Mesendoderm (in vitro differentiated cells): ENCODE data around the gene PXMP4.
"Not testable (repeated sequence)": the region's sequence is repeated elsewhere in the genome, so short reads cannot be mapped to it uniquely, and the experiment has no call there.

Experiments used
- DNase-seq: peaks from one replicate; pipeline ENCODE4 v3.0.0; 2013
- H2AK5ac ChIP-seq: 2 replicates; pipeline ENCODE4 v1.6.1; 2013; ENCODE audit warnings: low read length, inconsistent platforms
- H2BK120ac ChIP-seq: 2 replicates; pipeline ENCODE4 v1.6.1; 2013; ENCODE audit warnings: low read depth, mild to moderate bottlenecking, low read length, moderate library complexity, mixed read lengths
- H2BK15ac ChIP-seq: replicated peaks from 2 replicates; pipeline ENCODE4 v1.6.1; 2013; ENCODE audit warnings: low read depth, mild to moderate bottlenecking, moderate library complexity
- H2BK5ac ChIP-seq: 2 replicates; pipeline ENCODE4 v1.6.1; 2013; ENCODE audit warnings: low read length, inconsistent platforms
- H3K18ac ChIP-seq: 2 replicates; pipeline ENCODE4 v1.6.1; 2013; ENCODE audit warnings: mild to moderate bottlenecking, low read length, mixed read lengths
- H3K23ac ChIP-seq: one replicate; pipeline ENCODE4 v1.6.1; 2013; ENCODE audit warnings: low read length
- H3K27ac ChIP-seq: 2 replicates; pipeline ENCODE4 v1.5.1; 2013; ENCODE audit warnings: low read depth, mild to moderate bottlenecking, inconsistent platforms, low read length, moderate library complexity
- H3K27me3 ChIP-seq: 2 replicates; pipeline ENCODE4 v1.6.1; 2013; ENCODE audit warnings: low read length, control low read depth, mild to moderate bottlenecking, inconsistent platforms; ENCODE audit not compliant: insufficient read depth, poor library complexity
- H3K36me3 ChIP-seq: 2 replicates; pipeline ENCODE4 v1.6.1; 2013; ENCODE audit warnings: low read length, inconsistent platforms; ENCODE audit not compliant: control insufficient read depth, insufficient read depth
- H3K4ac ChIP-seq: one replicate; pipeline ENCODE4 v1.6.1; 2013; ENCODE audit warnings: low read depth, mild to moderate bottlenecking, low read length, moderate library complexity
- H3K4me1 ChIP-seq: 2 replicates; pipeline ENCODE4 v1.6.1; 2013; ENCODE audit warnings: low read depth, low read length, inconsistent platforms; ENCODE audit not compliant: control insufficient read depth
- H3K4me2 ChIP-seq: 2 replicates; pipeline ENCODE4 v1.6.1; 2013; ENCODE audit warnings: low read length
- H3K4me3 ChIP-seq: 2 replicates; pipeline ENCODE4 v1.5.1; 2013; ENCODE audit warnings: mild to moderate bottlenecking, low read length
- H3K56ac ChIP-seq: one replicate; pipeline ENCODE4 v1.6.1; 2013; ENCODE audit warnings: low read length
- H3K79me1 ChIP-seq: 2 replicates; pipeline ENCODE4 v1.6.1; 2013; ENCODE audit warnings: low read length, inconsistent platforms
- H3K79me2 ChIP-seq: 2 replicates; pipeline ENCODE4 v1.6.1; 2013; ENCODE audit warnings: mild to moderate bottlenecking, low read length; ENCODE audit not compliant: control insufficient read depth, insufficient read depth
- H3K9ac ChIP-seq: 2 replicates; pipeline ENCODE4 v1.6.1; 2013; ENCODE audit warnings: low read length, inconsistent platforms
- H4K5ac ChIP-seq: one replicate; pipeline ENCODE4 v1.6.1; 2013; ENCODE audit warnings: low read length
- H4K8ac ChIP-seq: one replicate; pipeline ENCODE4 v1.6.1; 2013; ENCODE audit warnings: low read depth, mild to moderate bottlenecking, control low read depth, low read length, moderate library complexity
- WGBS: extraction: QIAGEN DNeasy Blood & Tissue Kit; methylation state at CpG from one replicate; pipeline ENCODE4 v1.1.7; 2013; ENCODE audit warnings: low lambda C conversion rate, missing lambda C conversion rate; ENCODE audit not compliant: insufficient coverage; ENCODE audit errors: extremely low coverage; 5-methylcytosine and 5-hydroxymethylcytosine counted together

The PXMP4 gene

DNA sequence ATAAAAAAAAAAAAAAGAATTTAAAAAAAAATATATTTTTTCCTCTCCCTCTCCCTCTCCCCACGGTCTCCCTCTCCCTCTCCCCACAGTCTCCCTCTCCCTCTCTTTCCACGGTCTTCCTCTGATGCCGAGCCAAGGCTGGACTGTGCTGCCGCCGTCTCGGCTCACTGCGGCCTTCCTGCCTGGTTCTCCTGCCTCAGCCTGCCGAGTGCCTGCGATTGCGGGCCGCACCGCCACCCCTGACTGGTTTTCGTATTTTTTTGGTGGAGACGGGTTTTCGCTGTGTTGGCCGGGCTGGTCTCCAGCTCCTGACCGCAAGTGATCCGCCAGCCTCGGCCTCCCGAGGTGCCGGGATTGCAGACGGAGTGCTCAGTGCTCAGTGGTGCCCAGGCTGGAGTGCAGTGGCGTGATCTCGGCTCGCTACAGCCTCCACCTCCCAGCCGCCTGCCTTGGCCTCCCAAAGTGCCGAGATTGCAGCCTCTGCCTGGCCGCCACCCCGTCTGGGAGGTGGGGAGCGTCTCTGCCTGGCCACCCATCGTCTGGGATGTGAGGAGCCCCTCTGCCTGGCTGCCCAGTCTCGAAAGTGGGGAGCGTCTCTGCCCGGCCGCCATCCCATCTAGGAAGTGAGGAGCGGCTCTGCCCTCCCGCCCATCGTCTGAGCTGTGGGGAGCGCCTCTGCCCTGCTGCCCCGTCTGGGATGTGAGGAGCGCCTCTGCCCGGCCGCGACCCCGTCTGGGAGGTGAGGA lies 19.2 kb downstream of the PXMP4 start:
- not testable (repeated sequence) for H3K27ac ChIP-seq, H3K36me3 ChIP-seq, H2BK5ac ChIP-seq, H3K4me3 ChIP-seq, H3K4me1 ChIP-seq, H4K5ac ChIP-seq, H3K4ac ChIP-seq, H3K9ac ChIP-seq, H3K23ac ChIP-seq, H3K18ac ChIP-seq, H2BK15ac ChIP-seq, H2AK5ac ChIP-seq, H3K4me2 ChIP-seq, DNase-seq, H3K79me2 ChIP-seq, H3K79me1 ChIP-seq, H3K56ac ChIP-seq, H3K27me3 ChIP-seq, H4K8ac ChIP-seq, H2BK120ac ChIP-seq
- no CpG with 5 or more reads among the region's 45 CpGs for WGBS

DNA sequence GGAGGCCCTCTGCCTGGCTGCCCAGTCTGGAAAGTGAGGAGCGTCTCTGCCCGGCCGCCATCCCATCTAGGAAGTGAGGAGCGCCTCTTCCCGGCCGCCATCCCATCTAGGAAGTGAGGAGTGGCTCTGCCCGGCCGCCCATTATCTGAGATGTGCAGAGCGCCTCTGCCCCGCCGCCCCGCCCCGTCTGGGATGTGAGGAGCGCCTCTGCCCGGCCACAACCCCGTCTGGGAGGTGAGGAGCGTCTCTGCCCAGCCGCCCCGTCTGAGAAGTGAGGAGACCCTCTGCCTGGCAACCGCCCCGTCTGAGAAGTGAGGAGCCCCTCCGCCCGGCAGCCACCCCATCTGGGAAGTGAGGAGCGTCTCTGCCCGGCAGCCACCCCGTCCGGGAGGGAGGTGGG lies 21.1 kb downstream of the PXMP4 start:
- H2BK15ac ChIP-seq, DNase-seq: not testable (repeated sequence)
- WGBS, result no CpG with 5 or more reads among the region's 27 CpGs

DNA sequence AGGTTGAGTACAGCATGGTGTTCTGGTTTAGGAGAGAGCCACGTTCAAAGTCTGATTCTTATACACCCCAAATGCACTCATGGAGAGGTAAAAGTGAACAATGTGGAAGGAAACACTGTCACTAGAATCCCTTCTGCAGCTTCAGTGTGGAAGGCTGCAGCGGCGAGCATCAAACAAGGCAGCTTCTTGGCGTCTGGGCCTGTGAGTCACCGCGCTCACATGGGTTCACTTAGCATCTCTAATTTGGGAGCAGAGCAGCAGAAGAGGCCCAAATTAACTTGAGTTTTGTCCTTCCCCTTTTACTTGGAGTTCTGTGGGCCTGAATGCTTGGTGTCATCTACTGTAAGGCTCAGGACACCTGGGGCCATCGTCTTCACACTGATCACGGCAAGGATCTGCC lies 23.0 kb downstream of the PXMP4 start:
- no peak overlapping the region for H3K9ac ChIP-seq
- H2BK5ac ChIP-seq, result no peak overlapping the region
- no CpG with 5 or more reads among the region's 8 CpGs for WGBS
- no peak overlapping the region for H2AK5ac ChIP-seq
- no peak for DNase-seq
- no peak overlapping the region for H2BK15ac ChIP-seq
- no peak overlapping the region for H4K5ac ChIP-seq
- no peak overlapping the region for H3K4me2 ChIP-seq
- H3K79me1 ChIP-seq, result no peaks in the 10 kb centered on the region
- no peaks in the 10 kb centered on the region for H3K27me3 ChIP-seq
- H3K23ac ChIP-seq, result no peak overlapping the region
- H4K8ac ChIP-seq, result no peak overlapping the region
- no peaks in the 10 kb centered on the region for H3K79me2 ChIP-seq
- H3K4ac ChIP-seq, result no peak overlapping the region
- no peaks in the 10 kb centered on the region for H3K4me1 ChIP-seq
- H3K27ac ChIP-seq, result no peak overlapping the region
- H3K4me3 ChIP-seq, result no peak overlapping the region
- no peaks in the 10 kb centered on the region for H3K36me3 ChIP-seq
- no peak overlapping the region for H3K18ac ChIP-seq
- H3K56ac ChIP-seq, result no peak overlapping the region
- no peak overlapping the region for H2BK120ac ChIP-seq

More for the DNA sequence above, 21.1 kb downstream of the PXMP4 start:
- H4K5ac ChIP-seq, H3K4me1 ChIP-seq, H3K56ac ChIP-seq, H3K18ac ChIP-seq, H2AK5ac ChIP-seq, H2BK120ac ChIP-seq, H3K36me3 ChIP-seq, H3K27me3 ChIP-seq, H3K27ac ChIP-seq, H2BK5ac ChIP-seq, H3K4me3 ChIP-seq, H3K4ac ChIP-seq, H3K4me2 ChIP-seq, H3K79me2 ChIP-seq, H3K9ac ChIP-seq, H3K79me1 ChIP-seq, H4K8ac ChIP-seq, H3K23ac ChIP-seq: not testable (repeated sequence)

DNA sequence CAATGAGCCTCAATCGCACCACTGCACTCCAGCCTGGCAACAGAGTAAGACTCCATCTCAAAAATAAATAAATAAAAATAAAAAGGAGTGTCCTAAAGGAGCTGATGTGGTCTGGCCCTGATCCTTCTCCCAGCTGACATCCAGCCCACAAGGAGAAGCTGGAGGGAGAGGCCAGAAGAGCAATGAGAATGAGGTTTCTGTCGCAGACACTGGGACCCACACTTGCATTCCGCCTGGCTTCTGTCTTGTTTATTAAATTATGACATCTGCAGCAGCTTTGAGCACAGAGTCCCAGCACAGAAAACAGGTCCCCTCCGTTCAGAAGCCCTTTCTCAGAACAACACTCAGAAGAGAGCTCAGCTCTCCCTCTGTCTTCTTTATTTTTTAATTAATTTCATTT lies 23.7 kb downstream of the PXMP4 start:
- H3K4me2 ChIP-seq, result no peak overlapping the region
- H2AK5ac ChIP-seq, result no peak overlapping the region
- H2BK15ac ChIP-seq, result no peak overlapping the region
- no peak overlapping the region for H2BK120ac ChIP-seq
- H3K18ac ChIP-seq, result no peak overlapping the region
- DNase-seq, result no peak
- no peaks in the 10 kb centered on the region for H3K79me1 ChIP-seq
- H3K27ac ChIP-seq, result no peak overlapping the region
- H3K4me3 ChIP-seq, result no peak overlapping the region
- no peaks in the 10 kb centered on the region for H3K27me3 ChIP-seq
- no peak overlapping the region for H2BK5ac ChIP-seq
- H3K23ac ChIP-seq, result no peak overlapping the region
- H3K56ac ChIP-seq, result no peak overlapping the region
- no peak overlapping the region for H3K9ac ChIP-seq
- no peak overlapping the region for H4K5ac ChIP-seq
- WGBS, result no CpG with 5 or more reads among the region's 4 CpGs
- no peaks in the 10 kb centered on the region for H3K79me2 ChIP-seq
- no peaks in the 10 kb centered on the region for H3K36me3 ChIP-seq
- no peak overlapping the region for H4K8ac ChIP-seq
- H3K4me1 ChIP-seq, result no peaks in the 10 kb centered on the region
- H3K4ac ChIP-seq, result no peak overlapping the region

DNA sequence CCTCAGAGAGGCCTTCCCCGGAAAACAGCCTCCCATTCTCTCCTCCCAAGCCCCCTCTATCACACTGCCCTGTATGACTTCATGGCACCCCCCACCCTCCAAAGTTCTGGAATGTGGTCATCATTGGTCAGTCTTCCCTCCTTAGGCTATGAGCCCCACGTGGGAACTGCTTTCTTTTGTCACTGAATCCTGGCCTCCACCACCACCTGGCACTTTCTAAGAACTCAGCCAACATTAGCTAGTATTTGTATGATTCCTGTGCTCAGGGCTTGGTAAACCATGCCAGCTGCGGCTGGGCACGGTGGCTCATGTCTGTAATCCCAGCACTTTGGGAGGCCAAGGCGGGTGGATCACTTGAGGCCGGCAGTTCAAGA lies 25.5 kb downstream of the PXMP4 start:
- no CpG with 5 or more reads among the region's 6 CpGs for WGBS
- H3K4me3 ChIP-seq, result no peak overlapping the region
- H4K8ac ChIP-seq, result no peak overlapping the region
- no peak overlapping the region for H3K23ac ChIP-seq
- H2BK120ac ChIP-seq, result no peak overlapping the region
- no peaks in the 10 kb centered on the region for H3K36me3 ChIP-seq
- H3K9ac ChIP-seq, result no peak overlapping the region
- no peak overlapping the region for H3K27ac ChIP-seq
- no peak overlapping the region for H2AK5ac ChIP-seq
- no peak overlapping the region for H3K56ac ChIP-seq
- H2BK15ac ChIP-seq, result no peak overlapping the region
- H3K4ac ChIP-seq, result no peak overlapping the region
- no peaks in the 10 kb centered on the region for H3K27me3 ChIP-seq
- peak; percentile 29 for DNase-seq
- H3K79me2 ChIP-seq, result no peaks in the 10 kb centered on the region
- no peak overlapping the region for H3K4me2 ChIP-seq
- H4K5ac ChIP-seq, result no peak overlapping the region
- no peaks in the 10 kb centered on the region for H3K79me1 ChIP-seq
- H3K4me1 ChIP-seq, result no peaks in the 10 kb centered on the region
- no peak overlapping the region for H3K18ac ChIP-seq
- H2BK5ac ChIP-seq, result no peak overlapping the region
